ENCODE data around the gene HAPLN1. TPM values are rescaled to one million over a fixed set of nuclear protein-coding genes. Genes with fewer than 3 reads are reported as not detected.

HAPLN1 gene
- total and polyA plus RNA-seq, 2 of the 8 experiments (the other 6 are each of a cell fraction or from before 2014, with no cell fraction given), result 0.56 to 2.1 TPM

DNA sequence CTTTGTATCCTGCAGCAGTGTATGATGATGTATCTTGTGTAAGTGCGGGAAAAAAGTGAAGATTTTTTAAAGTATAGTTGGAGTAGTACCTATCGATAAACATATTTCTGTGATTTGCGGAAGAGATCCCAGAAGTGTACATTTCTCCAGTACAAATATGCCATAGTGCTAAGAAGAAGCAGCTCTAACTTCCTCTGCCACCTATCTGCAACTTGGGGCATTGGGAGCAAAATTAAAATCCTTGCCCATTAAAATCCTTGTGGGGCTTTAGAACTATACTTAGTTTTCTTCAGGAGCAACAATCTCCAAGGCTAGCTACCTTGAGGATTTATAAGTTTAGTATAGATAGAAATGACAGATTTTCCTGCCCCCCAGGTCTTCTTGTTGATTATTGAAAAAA, 125.4 kb downstream of the HAPLN1 start:
- no peak for FAIRE-seq
- no peaks in the 10 kb centered on the region for H3K36me3 ChIP-seq (ENCODE audit: control insufficient read depth in 2 of 4, insufficient read depth in 4 of 4, low read length in 3 of 4)
- DNase-seq (ENCODE audit: low read depth in 1 of 2, low spot score in 2 of 2), result no peak
- H4K5ac ChIP-seq (ENCODE audit: insufficient read length, low read depth, low read length), result no peak overlapping the region
- no peak overlapping the region for H3K4me2 ChIP-seq (ENCODE audit: insufficient read depth in 1 of 2, low read depth in 2 of 2, low read length in 2 of 2)
- no peak overlapping the region for H3K27ac ChIP-seq (ENCODE audit: low read depth, low read length)
- H2BK12ac ChIP-seq (ENCODE audit: low read depth, low read length), result no peak overlapping the region
- no peak overlapping the region for H3K9ac ChIP-seq (replicated peaks in 1 of 4; ENCODE audit: extremely low read depth in 1 of 4, low read depth in 3 of 4, low read length in 3 of 4)
- no peak overlapping the region for H3K18ac ChIP-seq (ENCODE audit: extremely low read depth, low read length)
- H2BK15ac ChIP-seq (ENCODE audit: low read length), result no peak overlapping the region
- H4K91ac ChIP-seq (replicated peaks; ENCODE audit: insufficient read length, low read length), result no peak overlapping the region
- no peak overlapping the region for H2BK5ac ChIP-seq (ENCODE audit: low read depth, low read length)
- no peaks in the 10 kb centered on the region for H3K23me2 ChIP-seq (ENCODE audit: low read depth, low read length)
- H3K23ac ChIP-seq (ENCODE audit: insufficient read length), result no peak overlapping the region
- H3K14ac ChIP-seq (ENCODE audit: insufficient read length), result no peak overlapping the region
- no peak overlapping the region for H2AK5ac ChIP-seq (ENCODE audit: low read depth, low read length)
- CTCF ChIA-PET (ENCODE audit: partially characterized antibody), result interaction anchor here (0.6 to 1.7 kb wide), 6 partner anchors 9 to 1186 kb away, joined by 3 to 6 read pairs (median 4); no protein-coding TSS in a partner anchor
- no peaks in the 10 kb centered on the region for H3K79me2 ChIP-seq (ENCODE audit: control insufficient read depth in 1 of 2, insufficient read depth in 2 of 2, low read length in 2 of 2)
- no peaks in the 10 kb centered on the region for H4K20me1 ChIP-seq (replicated peaks in 1 of 2; ENCODE audit: control insufficient read depth in 1 of 2, insufficient read depth in 2 of 2, low read length in 2 of 2)
- H3K4me3 ChIP-seq (ENCODE audit: extremely low read depth in 1 of 4, insufficient read depth in 2 of 4, low read depth in 3 of 4, low read length in 4 of 4), result no peak overlapping the region
- H2BK20ac ChIP-seq (ENCODE audit: low read length), result no peak overlapping the region
- H3K9me3 ChIP-seq (ENCODE audit: insufficient read depth in 2 of 2, low read depth in 1 of 2, low read length in 1 of 2), result no peaks in the 10 kb centered on the region
- no peak overlapping the region for H3K4ac ChIP-seq (replicated peaks; ENCODE audit: insufficient read length, low read depth, low read length)
- 87 to 100% methylated on average over 1 to 3 of the region's 3 CpGs for WGBS, 2 experiments (ENCODE audit: extremely low coverage in 1 of 2, insufficient coverage in 1 of 2, insufficient read length in 1 of 2, insufficient replicate concordance in 2 of 2, low coverage in 1 of 2, low lambda C conversion rate in 2 of 2, missing lambda C conversion rate in 1 of 2)
- no peaks in the 10 kb centered on the region for H3K79me1 ChIP-seq (ENCODE audit: low read depth, low read length)
- no peak overlapping the region for H3K56ac ChIP-seq (replicated peaks; ENCODE audit: insufficient read length, low read depth, low read length)
- H3K4me1 ChIP-seq (replicated peaks in 1 of 4; ENCODE audit: control insufficient read depth in 3 of 4, insufficient read depth in 4 of 4, low read length in 3 of 4), result no peaks in the 10 kb centered on the region
- H2BK120ac ChIP-seq (replicated peaks; ENCODE audit: low read depth, low read length), result no peak overlapping the region
- no peak overlapping the region for H4K8ac ChIP-seq (ENCODE audit: extremely low read depth, insufficient read depth, low read length)
- POLR2A ChIA-PET (ENCODE audit: partially characterized antibody), result interaction anchor here (1.3 kb wide), 1 partner anchor 9 kb away, joined by 3 read pairs; no protein-coding TSS in a partner anchor
- no peak overlapping the region for H2AFZ ChIP-seq (ENCODE audit: low read length)
- no peaks in the 10 kb centered on the region for H3K27me3 ChIP-seq (replicated peaks in 1 of 4; ENCODE audit: control insufficient read depth in 3 of 4, extremely low read depth in 1 of 4, insufficient read depth in 3 of 4, low read length in 3 of 4)
- TF ChIP-seq SRF (IDR thresholded peaks at IDR 0.05; ENCODE audit: low read depth, low read length) (no peak), RXRA (IDR thresholded peaks at IDR 0.05; ENCODE audit: insufficient read depth, low read depth, low read length) (no peak), HDAC6 (IDR thresholded peaks at IDR 0.05; ENCODE audit: low read depth, low read length) (no peak)
